NT2/D1 (cell line): Measurements from ENCODE around the gene PGGHG.
"Not testable (repeated sequence)": the region's sequence is repeated elsewhere in the genome, so short reads cannot be mapped to it uniquely, and the experiment has no call there.

Experiments used
- DNase-seq: peaks from one replicate; pipeline ENCODE4 v3.0.0-alpha.2; 2011; ENCODE audit warnings: low read depth, low spot score
- H3K27me3 ChIP-seq: 2 replicates; pipeline ENCODE4 v1.6.0; 2011; ENCODE audit warnings: mild to moderate bottlenecking; ENCODE audit not compliant: insufficient read length, insufficient read depth
- H3K36me3 ChIP-seq: 2 replicates; pipeline ENCODE4 v1.6.1; 2011; ENCODE audit warnings: mild to moderate bottlenecking, low read length, mixed read lengths; ENCODE audit not compliant: insufficient read depth, insufficient read length
- H3K4me1 ChIP-seq: 2 replicates; pipeline ENCODE4 v1.5.1; 2011; ENCODE audit not compliant: insufficient read depth, insufficient read length
- H3K4me3 ChIP-seq: 2 replicates; pipeline ENCODE4 v1.5.1; 2011; ENCODE audit warnings: low read depth; ENCODE audit not compliant: insufficient read length
- H3K9ac ChIP-seq: 2 replicates; pipeline ENCODE4 v1.6.0; 2011; ENCODE audit warnings: low read depth; ENCODE audit not compliant: insufficient read length
- H3K9me3 ChIP-seq: 2 replicates; pipeline ENCODE4 v1.5.1; 2011; ENCODE audit warnings: mild to moderate bottlenecking, low read length; ENCODE audit not compliant: insufficient read depth
- SUZ12 ChIP-seq: IDR thresholded peaks from 2 replicates; pipeline ENCODE4 v1.6.1; 2011; ENCODE audit not compliant: insufficient read length, insufficient read depth; ENCODE audit errors: extremely low read depth
- YY1 ChIP-seq: IDR thresholded peaks from 2 replicates; pipeline ENCODE4 v1.6.1; 2011; ENCODE audit not compliant: insufficient read length, insufficient read depth
- ZNF274 ChIP-seq: IDR thresholded peaks from 2 replicates; pipeline ENCODE4 v1.6.1; 2011; ENCODE audit warnings: mild to moderate bottlenecking, low read depth, low read length

PGGHG gene

DNA sequence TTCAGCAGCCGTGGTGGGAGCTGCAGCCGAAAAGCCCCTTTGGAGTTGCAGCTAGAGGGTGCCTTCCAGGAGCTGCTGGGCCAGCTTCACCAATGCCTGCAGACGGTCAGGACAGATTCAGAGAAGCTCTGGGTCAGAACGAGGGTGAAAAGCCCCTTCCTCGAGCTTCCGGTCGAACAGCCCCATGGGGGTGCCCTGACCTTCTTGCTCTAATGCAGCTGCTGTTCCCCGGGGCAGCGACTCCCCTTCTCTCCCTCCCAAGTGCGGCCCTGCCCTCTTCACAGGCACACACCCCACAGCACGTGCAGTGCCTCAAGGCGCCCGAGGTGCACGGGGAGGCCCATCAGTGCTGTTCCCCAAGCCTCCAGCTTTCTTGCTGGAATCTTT lies 41.4 kb downstream of the PGGHG start:
- peaks cover 16% of the 10 kb centered on the region for H3K4me1 ChIP-seq
- no peak overlapping the region for H3K9ac ChIP-seq
- H3K9me3 ChIP-seq, result peaks cover 29% of the 10 kb centered on the region
- no peaks in the 10 kb centered on the region for H3K36me3 ChIP-seq
- no peak for TF ChIP-seq SUZ12
- no peak for TF ChIP-seq YY1
- no peak for TF ChIP-seq ZNF274
- no peaks in the 10 kb centered on the region for H3K27me3 ChIP-seq
- DNase-seq, result no peak
- H3K4me3 ChIP-seq, result no peak overlapping the region

DNA sequence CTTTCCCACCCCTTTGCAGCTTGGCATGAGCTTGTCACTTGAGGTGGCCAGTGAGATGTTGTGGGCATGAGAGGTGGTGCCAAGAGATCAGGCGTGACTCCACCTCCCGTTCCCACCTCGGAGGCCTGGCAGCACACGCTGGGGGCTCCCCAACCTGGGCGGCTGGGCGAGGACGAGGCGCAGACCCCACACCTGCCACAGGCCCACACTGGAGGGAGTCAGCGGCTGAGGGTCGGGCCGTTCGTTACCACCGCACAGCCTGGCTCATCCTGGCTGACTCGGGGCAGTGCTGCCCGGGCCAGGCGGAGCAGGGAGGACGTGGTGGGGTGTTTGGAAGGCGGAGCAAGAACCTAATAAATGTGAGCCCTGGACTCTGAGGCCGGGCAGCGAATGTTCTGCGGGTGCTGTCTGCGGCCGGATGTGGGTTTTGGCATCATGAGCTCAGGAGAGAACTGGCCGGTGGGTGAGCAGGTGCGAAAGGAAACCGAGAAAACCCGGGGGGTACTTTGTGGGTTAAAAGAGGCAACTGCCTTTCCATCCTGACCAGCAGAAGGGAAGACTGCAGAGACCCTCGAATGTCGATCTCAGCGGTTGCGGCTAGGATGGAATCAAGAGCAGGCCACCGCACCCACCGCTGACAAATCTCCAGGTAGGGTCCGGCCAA lies 41.9 kb downstream of the PGGHG start:
- Histone ChIP-seq H3K9ac (no peak overlapping the region), H3K9me3 (peaks cover 29% of the 10 kb centered on the region), H3K27me3 (no peaks in the 10 kb centered on the region), H3K36me3 (no peaks in the 10 kb centered on the region), H3K4me3 (no peak overlapping the region), H3K4me1 (peaks cover 21% of the 10 kb centered on the region)
- no peak for TF ChIP-seq SUZ12
- TF ChIP-seq YY1, result no peak
- TF ChIP-seq ZNF274, result no peak
- DNase-seq, result no peak

DNA sequence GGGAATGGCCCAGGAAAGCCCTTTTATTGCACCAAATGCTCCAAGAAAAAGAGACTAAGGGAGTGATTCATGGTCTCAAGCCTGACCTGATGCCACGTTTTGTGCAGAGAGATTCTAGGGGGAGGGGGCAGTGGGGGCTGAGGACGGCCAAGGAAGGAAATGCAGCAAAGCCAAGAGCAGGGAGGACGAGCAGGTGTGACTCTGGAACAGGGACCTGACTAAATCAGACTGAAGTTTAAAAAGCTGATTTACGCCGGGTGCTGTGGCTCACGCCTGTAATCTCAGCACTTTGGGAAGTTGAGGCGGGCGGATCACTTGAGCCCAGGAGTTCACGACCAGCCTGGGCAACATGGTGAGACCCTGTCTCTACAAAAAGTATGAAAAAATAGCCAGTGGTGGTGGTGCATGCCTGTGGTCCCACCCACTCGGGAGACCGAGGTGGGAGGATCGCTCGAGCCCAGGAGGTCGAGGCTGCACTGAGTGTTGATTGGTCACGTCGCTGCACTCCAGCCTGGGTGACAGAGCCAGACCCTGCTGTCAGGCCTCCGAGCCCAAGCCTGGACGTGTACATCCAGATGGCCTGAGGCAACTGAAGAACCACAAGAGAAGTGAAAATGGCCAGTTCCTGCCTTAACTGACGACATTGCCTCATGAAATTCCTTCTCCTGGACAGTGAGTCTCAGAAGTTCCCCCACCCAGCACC lies 42.6 kb downstream of the PGGHG start:
- H3K4me1 ChIP-seq, result peaks cover 23% of the 10 kb centered on the region
- H3K9ac ChIP-seq, result no peak overlapping the region
- TF ChIP-seq YY1, result no peak
- no peak for TF ChIP-seq ZNF274
- TF ChIP-seq SUZ12, result no peak
- no peaks in the 10 kb centered on the region for H3K27me3 ChIP-seq
- no peak for DNase-seq
- H3K36me3 ChIP-seq, result no peaks in the 10 kb centered on the region
- no peak overlapping the region for H3K4me3 ChIP-seq
- peaks cover 29% of the 10 kb centered on the region for H3K9me3 ChIP-seq

DNA sequence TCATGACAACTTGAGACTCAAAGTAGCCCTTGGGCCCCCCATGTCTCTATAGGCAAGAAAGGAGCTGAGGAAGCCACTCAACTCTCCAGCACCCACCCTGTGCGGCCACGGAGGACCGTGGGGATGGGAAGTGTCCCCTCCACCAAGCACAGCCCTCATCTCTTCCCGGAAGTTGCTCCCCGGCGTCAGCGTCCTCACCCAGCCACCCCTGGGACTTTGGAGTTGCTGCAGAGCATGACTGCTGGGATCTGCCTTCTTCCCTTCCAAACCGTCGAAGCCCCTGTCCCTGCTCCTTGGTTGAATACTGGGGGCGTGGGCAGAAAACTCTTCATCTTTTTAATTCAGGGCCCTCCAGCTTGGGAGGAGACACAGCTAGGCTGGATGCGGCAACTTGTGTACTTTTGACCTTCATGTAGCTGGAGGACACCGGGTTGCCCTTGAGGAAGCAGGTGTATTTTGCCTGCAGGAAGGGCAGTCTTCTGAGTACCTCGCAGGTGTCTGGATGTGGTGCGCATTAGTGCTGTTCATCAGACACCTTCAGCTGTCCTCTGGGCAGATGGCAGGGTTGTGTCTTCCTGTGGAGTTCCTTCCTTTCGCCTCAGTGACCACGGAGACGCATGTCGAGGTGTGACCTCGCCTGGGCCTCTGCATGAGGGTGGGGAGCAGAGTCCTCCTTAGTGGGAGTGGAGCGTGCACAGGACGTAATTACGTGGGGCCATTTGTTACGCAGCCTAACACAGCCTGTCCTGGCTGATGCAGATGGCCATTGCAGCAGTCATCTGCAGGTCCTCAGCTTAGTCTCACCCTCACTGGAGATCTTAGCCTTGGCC lies 43.9 kb downstream of the PGGHG start:
- DNase-seq, result no peak
- Histone ChIP-seq H3K36me3 (no peaks in the 10 kb centered on the region), H3K9me3 (peaks cover 29% of the 10 kb centered on the region), H3K9ac (no peak overlapping the region), H3K4me3 (no peak overlapping the region), H3K4me1 (peaks cover 22% of the 10 kb centered on the region), H3K27me3 (no peaks in the 10 kb centered on the region)
- no peak for TF ChIP-seq ZNF274
- no peak for TF ChIP-seq SUZ12
- no peak for TF ChIP-seq YY1

DNA sequence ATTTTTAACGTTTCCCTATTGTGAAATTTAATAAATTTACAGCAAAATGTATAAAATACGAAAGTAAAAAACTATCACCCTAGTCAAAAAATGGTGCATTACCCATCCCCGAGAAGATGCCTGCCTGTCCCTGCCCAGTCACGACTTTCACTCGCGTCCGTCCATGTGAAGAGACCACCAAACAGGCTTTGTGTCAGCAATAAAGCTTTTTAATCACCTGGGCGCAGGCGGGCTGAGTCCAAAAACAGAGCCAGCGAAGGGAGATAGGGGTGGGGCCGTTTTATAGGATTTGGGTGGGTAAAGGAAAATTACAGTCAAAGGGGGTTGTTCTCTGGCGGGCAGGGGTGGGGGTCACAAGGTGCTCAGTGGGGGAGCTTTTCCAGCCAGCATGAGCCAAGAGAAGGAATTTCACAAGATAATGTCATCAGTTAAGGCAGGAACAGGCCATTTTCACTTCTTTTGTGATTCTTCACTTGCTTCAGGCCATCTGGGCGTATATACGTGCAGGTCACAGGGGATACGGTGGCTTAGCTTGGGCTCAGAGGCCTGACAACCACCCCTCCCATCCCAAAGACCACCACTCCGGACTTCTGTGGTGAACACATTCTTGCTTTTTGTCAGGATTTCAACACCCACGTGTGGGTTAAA lies 44.8 kb downstream of the PGGHG start:
- not testable (repeated sequence) for H3K36me3 ChIP-seq, H3K4me3 ChIP-seq, H3K27me3 ChIP-seq
- DNase-seq, result peak; percentile 61
- H3K4me1 ChIP-seq, result peaks cover 22% of the 10 kb centered on the region
- H3K9me3 ChIP-seq, result peaks cover 29% of the 10 kb centered on the region
- H3K9ac ChIP-seq, result peak overlapping the region; percentile 72

DNA sequence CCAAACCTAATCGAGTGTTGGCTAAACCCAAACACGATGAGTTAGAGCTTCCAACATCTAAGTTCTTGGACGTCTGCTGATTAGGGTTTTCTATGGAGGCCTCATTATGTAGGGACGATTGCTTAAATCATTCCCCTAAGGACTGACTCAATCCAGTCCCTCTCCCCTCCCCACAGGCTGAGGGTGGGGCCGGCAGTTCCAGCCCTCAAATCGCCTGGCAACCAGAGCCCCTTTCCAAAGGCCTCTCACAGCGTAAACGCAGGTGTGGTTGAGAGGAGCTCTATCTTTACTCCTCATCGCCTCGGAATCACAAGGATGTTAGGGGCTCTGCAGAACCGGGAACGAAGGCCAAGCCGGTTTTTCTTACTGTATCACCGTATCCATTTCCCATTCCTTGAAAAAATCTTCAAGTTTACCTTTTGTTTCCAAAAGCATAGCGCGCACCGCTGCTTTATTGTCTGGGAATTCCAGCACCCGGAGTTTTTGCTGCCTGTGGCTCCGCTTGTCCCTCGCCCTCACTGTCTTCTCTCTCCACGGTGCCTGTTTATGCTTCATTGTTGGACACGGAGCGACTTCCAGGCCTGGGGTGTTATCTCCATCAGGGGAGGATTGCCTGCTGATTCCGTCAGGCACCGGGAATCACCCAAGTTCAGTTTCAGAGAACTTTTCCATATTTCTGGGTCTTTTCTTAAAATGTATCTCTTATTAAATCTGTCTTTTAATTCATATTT lies 45.5 kb downstream of the PGGHG start:
- TF ChIP-seq YY1 (no peak), ZNF274 (no peak), SUZ12 (no peak)
- peak; percentile 78 for DNase-seq
- Histone ChIP-seq H3K36me3 (no peaks in the 10 kb centered on the region), H3K9me3 (peaks cover 29% of the 10 kb centered on the region), H3K9ac (peak overlapping the region; percentile 72), H3K4me3 (peak overlapping the region; percentile 26), H3K27me3 (no peaks in the 10 kb centered on the region), H3K4me1 (peaks cover 22% of the 10 kb centered on the region)
